ENCODE measurements around the gene PTN.

DNA sequence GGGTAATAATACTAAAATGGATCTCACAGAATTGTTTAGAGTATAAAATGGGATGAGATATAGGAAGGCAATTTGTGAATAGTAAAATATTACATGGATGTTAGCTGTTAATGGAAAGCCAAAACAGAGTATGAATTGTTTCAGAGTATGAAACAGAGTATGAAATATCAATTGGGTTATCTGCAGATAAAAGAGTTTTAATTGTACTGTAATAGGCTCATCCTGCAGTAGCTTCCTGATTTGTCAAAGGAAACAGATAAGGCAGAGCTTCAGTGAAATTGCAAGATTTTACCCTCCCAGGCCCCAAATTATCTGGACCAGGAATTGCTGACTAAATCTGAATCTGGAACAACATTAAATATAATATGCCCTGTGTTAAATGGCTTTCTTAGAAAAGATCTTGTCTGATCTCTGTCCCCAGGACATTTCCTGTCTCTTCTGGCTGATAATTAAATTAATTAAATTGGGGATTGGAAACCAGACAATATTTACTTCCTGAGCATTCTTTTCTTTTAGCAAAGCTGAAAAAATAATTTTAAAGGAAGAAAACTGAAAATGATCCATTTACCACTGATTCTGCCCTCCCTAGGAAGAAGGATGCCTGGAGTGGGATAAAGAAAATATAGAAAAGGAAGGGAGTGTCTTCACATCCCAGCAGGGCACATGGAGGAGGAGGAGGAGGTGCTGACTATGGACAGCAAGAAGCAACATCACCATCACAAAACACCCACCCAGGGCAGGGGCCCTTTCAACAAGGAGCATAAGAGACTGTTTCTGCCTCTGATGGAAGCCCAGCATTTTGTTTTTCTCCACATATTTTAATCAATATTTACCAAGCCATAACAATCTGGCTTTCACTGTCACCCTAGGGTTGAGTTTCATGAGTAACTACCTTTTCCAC, 18.5 kb downstream of the PTN start:
- TF ChIP-seq, protein P1, sequence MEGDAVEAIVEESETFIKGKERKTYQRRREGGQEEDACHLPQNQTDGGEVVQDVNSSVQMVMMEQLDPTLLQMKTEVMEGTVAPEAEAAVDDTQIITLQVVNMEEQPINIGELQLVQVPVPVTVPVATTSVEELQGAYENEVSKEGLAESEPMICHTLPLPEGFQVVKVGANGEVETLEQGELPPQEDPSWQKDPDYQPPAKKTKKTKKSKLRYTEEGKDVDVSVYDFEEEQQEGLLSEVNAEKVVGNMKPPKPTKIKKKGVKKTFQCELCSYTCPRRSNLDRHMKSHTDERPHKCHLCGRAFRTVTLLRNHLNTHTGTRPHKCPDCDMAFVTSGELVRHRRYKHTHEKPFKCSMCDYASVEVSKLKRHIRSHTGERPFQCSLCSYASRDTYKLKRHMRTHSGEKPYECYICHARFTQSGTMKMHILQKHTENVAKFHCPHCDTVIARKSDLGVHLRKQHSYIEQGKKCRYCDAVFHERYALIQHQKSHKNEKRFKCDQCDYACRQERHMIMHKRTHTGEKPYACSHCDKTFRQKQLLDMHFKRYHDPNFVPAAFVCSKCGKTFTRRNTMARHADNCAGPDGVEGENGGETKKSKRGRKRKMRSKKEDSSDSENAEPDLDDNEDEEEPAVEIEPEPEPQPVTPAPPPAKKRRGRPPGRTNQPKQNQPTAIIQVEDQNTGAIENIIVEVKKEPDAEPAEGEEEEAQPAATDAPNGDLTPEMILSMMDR (IDR thresholded peaks at IDR 0.05): no peak
- no peak for TF ChIP-seq POLR2A (IDR thresholded peaks at IDR 0.05)
